B cell (primary cell): Measurements from ENCODE around the gene PLIN4. TPM values are rescaled to one million over a fixed set of nuclear protein-coding genes. Genes with fewer than 3 reads are reported as not detected.
A peak's percentile ranks its signal among the peaks of the same experiment; 100 is the strongest.
"Not testable (repeated sequence)": the region's sequence is repeated elsewhere in the genome, so short reads cannot be mapped to it uniquely, and the experiment has no call there.

ENCODE experiments used
- ATAC-seq: fragments of 200-7000 bp; cut with Tn5 transposase; one replicate; pipeline ENCODE4 v1.10.0; 2021; ENCODE audit warnings: low read depth, mild to moderate bottlenecking, moderate number of reproducible peaks, moderate library complexity
- CTCF ChIA-PET: fragments of 350-600 bp; sonication (Branson Sonifier 250); formaldehyde crosslinking; loops from one replicate; lab custom pipeline; 2021; ENCODE audit warnings: antibody characterized with exemption, inconsistent platforms; lab: Charles Lee
- POLR2A ChIA-PET: fragments of 350-600 bp; sonication (Branson Sonifier 250); formaldehyde crosslinking; loops from one replicate; lab custom pipeline; 2021; ENCODE audit warnings: antibody characterized with exemption; lab: Charles Lee
- DNase-seq: peaks from one replicate; pipeline ENCODE4 v3.0.0; 2013
- H2AFZ ChIP-seq: 2 replicates; pipeline ENCODE4 v1.6.1; 2012; ENCODE audit warnings: mild to moderate bottlenecking, low read depth, low read length; ENCODE audit not compliant: insufficient read depth, poor library complexity, severe bottlenecking
- H3K27ac ChIP-seq, 2 donors: 1 replicate in 1 of 2; 2 replicates in 1 of 2; pipeline ENCODE4 v1.5.1; 2012 to 2013; ENCODE audit warnings: low read length in 2 of 2, mild to moderate bottlenecking in 2 of 2, moderate library complexity in 1 of 2
- H3K27me3 ChIP-seq, 4 experiments: fragments of 200-600 bp in 1 of 4; sonication (generic) in 1 of 4; replicated peaks in 1 of 4; 1 replicate in 2 of 4; 2 replicates in 2 of 4; pipeline versions ENCODE4 v1.6.1 to v1.7.0; 2013 to 2016; ENCODE audit warnings: low read length in 3 of 4, mild to moderate bottlenecking in 2 of 4, mixed read lengths in 1 of 4, moderate library complexity in 1 of 4; ENCODE audit not compliant: insufficient read depth in 4 of 4, control insufficient read depth in 3 of 4; ENCODE audit errors: control extremely low read depth in 1 of 4
- H3K36me3 ChIP-seq, 2 experiments: replicated peaks in 1 of 2; 1 replicate in 1 of 2; 2 replicates in 1 of 2; pipeline versions ENCODE4 v1.6.1 to v1.7.1; 2013; ENCODE audit warnings: low read length in 1 of 2; ENCODE audit not compliant: insufficient read depth in 2 of 2, control insufficient read depth in 1 of 2; ENCODE audit errors: control extremely low read depth in 1 of 2, extremely low read depth in 1 of 2
- H3K4me1 ChIP-seq, 2 donors: fragments of 200-600 bp in 1 of 2; sonication (generic) in 1 of 2; 1 replicate in 1 of 2; 2 replicates in 1 of 2; pipeline versions ENCODE4 v1.5.1 to v1.6.1; 2013 to 2017; ENCODE audit warnings: low read length in 2 of 2; ENCODE audit not compliant: control insufficient read depth in 2 of 2, insufficient read depth in 2 of 2
- H3K4me2 ChIP-seq: replicated peaks from 2 replicates; pipeline ENCODE3; 2012; ENCODE audit warnings: mild to moderate bottlenecking, low read depth, low read length; ENCODE audit not compliant: poor library complexity, severe bottlenecking
- H3K4me3 ChIP-seq, 5 experiments: fragments of 200-600 bp in 1 of 5; sonication (generic) in 1 of 5; 1 replicate in 3 of 5; 2 replicates in 2 of 5; pipeline versions ENCODE4 v1.5.1 to v1.7.0; 2011 to 2016; ENCODE audit warnings: low read length in 4 of 5, mild to moderate bottlenecking in 4 of 5, low read depth in 2 of 5, control low read depth in 1 of 5, moderate library complexity in 1 of 5; ENCODE audit not compliant: insufficient read depth in 1 of 5; ENCODE audit errors: control extremely low read depth in 1 of 5, extremely low read depth in 1 of 5
- H3K79me2 ChIP-seq: fragments of 200-600 bp; sonication (generic); one replicate; pipeline ENCODE4 v1.6.0; 2016; ENCODE audit warnings: low read length; ENCODE audit not compliant: control insufficient read depth, insufficient read depth
- H3K9ac ChIP-seq: fragments of 200-600 bp; sonication (generic); 2 replicates; pipeline ENCODE4 v1.6.1; 2017; ENCODE audit warnings: mild to moderate bottlenecking, low read length, moderate library complexity
- H3K9me3 ChIP-seq, 3 donors: one replicate each; pipeline versions ENCODE4 v1.6.1 to v1.7.1; 2013; ENCODE audit warnings: low read length in 2 of 3; ENCODE audit not compliant: control insufficient read depth in 2 of 3, insufficient read depth in 1 of 3; ENCODE audit errors: control extremely low read depth in 1 of 3
- H4K20me1 ChIP-seq: 2 replicates; pipeline ENCODE4 v1.6.0; 2012; ENCODE audit warnings: mild to moderate bottlenecking, low read length; ENCODE audit not compliant: insufficient read depth, control insufficient read depth, poor library complexity, severe bottlenecking
- H3K27ac Mint-ChIP-seq: one replicate; pipeline ENCODE4 v1.8.0; 2021; ENCODE audit warnings: mixed read lengths
- H3K27me3 Mint-ChIP-seq: one replicate; pipeline ENCODE4 v1.8.0; 2021; ENCODE audit warnings: mixed read lengths
- H3K4me1 Mint-ChIP-seq: one replicate; pipeline ENCODE4 v1.8.0; 2021; ENCODE audit warnings: mixed read lengths
- H3K4me3 Mint-ChIP-seq: one replicate; pipeline ENCODE4 v1.8.0; 2021; ENCODE audit warnings: mixed read lengths
- H3K9me3 Mint-ChIP-seq: one replicate; pipeline ENCODE4 v1.8.0; 2022; ENCODE audit warnings: mixed read lengths; ENCODE audit not compliant: insufficient read depth
- EZH2 ChIP-seq: IDR thresholded peaks from 2 replicates; pipeline ENCODE4 v1.6.1; 2012; ENCODE audit warnings: borderline replicate concordance, low read depth, mild to moderate bottlenecking, moderate library complexity, low read length; ENCODE audit not compliant: insufficient read depth, poor library complexity, severe bottlenecking
- WGBS: methylation state at CpG from one replicate; pipeline ENCODE4 v1.1.5; 2013; ENCODE audit warnings: missing lambda C conversion rate; ENCODE audit not compliant: insufficient coverage; 5-methylcytosine and 5-hydroxymethylcytosine counted together
- intact Hi-C: fragments of 100-400 bp; cut with micrococcal nuclease; formaldehyde crosslinking; loops from one replicate; pipeline ENCODE4 v1.10.0; 2022
- polyA plus RNA-seq: library from polyadenylated mRNA; depleted of rRNA; stranded (reverse); fragments of >200 nt; gene quantifications from 2 replicates; pipeline ENCODE4 v1.2.3, GENCODE V29; 2012
- total RNA-seq, 2 donors: library from RNA; stranded (reverse); fragments of 120-200 nt in 1 of 2; gene quantifications; 1 replicate in 1 of 2; 2 replicates in 1 of 2; pipeline versions ENCODE4 v1.2.3 to v1.2.4, GENCODE V29; 2013 to 2022
- TF ChIP-seq, protein P1 (sequence below): fragments of 200-600 bp; IDR thresholded peaks from one replicate; pipeline ENCODE4 v1.8.0; 2022; ENCODE audit warnings: antibody characterized with exemption, mild to moderate bottlenecking

PLIN4 gene
- total and polyA plus RNA-seq, 2 donors (not counting 1 experiment from before 2014, with no cell fraction given): 0.04 to 0.07 TPM

- POLR2A ChIA-PET: interaction anchor here (0.5 kb wide), 1 partner anchor 22 kb away, joined by 3 read pairs; no protein-coding TSS in a partner anchor
- Mint-ChIP-seq H3K4me1 (peaks cover 11% of the 10 kb centered on the region), H3K9me3 (no peaks in the 10 kb centered on the region), H3K27ac (no peak overlapping the region), H3K27me3 (peaks cover 9% of the 10 kb centered on the region), H3K4me3 (no peak overlapping the region)
- DNase-seq (no peak), ATAC-seq (no peak)
- Histone ChIP-seq H3K27me3 (peaks cover 0 to 13% (median 0%) of the 10 kb centered on the region in 4 experiments), H3K4me2 (peak overlapping the region; percentile 22), H3K36me3 (no peaks in the 10 kb centered on the region), H3K4me3 (no peak overlapping the region), H3K4me1 (peaks cover 11% of the 10 kb centered on the region in 2 donors), H2AFZ (no peak overlapping the region), H3K9ac (no peak overlapping the region), H3K9me3 (peaks cover 0 to 28% (median 0%) of the 10 kb centered on the region in 3 donors), H3K79me2 (no peaks in the 10 kb centered on the region), H3K27ac (no peak overlapping the region), H4K20me1 (no peaks in the 10 kb centered on the region)
- WGBS: 87% methylated on average over 68 of the region's 77 CpGs
- intact Hi-C loops: no loop called here
- no peak for TF ChIP-seq EZH2
- TF ChIP-seq, protein P1, sequence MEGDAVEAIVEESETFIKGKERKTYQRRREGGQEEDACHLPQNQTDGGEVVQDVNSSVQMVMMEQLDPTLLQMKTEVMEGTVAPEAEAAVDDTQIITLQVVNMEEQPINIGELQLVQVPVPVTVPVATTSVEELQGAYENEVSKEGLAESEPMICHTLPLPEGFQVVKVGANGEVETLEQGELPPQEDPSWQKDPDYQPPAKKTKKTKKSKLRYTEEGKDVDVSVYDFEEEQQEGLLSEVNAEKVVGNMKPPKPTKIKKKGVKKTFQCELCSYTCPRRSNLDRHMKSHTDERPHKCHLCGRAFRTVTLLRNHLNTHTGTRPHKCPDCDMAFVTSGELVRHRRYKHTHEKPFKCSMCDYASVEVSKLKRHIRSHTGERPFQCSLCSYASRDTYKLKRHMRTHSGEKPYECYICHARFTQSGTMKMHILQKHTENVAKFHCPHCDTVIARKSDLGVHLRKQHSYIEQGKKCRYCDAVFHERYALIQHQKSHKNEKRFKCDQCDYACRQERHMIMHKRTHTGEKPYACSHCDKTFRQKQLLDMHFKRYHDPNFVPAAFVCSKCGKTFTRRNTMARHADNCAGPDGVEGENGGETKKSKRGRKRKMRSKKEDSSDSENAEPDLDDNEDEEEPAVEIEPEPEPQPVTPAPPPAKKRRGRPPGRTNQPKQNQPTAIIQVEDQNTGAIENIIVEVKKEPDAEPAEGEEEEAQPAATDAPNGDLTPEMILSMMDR: no peak
- CTCF ChIA-PET: no interaction called here
Observed at GRCh38 chr19:4542896-4543841, 24.9 kb upstream of the PLIN4 start.

- H3K79me2 ChIP-seq, H3K4me2 ChIP-seq, H4K20me1 ChIP-seq, DNase-seq, H3K9ac ChIP-seq, H3K27ac ChIP-seq, H3K27ac Mint-ChIP-seq, H3K9me3 Mint-ChIP-seq, H3K4me3 Mint-ChIP-seq, H3K27me3 Mint-ChIP-seq, H2AFZ ChIP-seq, H3K4me3 ChIP-seq, intact Hi-C loops, CTCF ChIA-PET, ATAC-seq, H3K36me3 ChIP-seq, POLR2A ChIA-PET: not testable (repeated sequence)
- peaks cover 0 to 20% (median 0%) of the 10 kb centered on the region in 4 experiments for H3K27me3 ChIP-seq
- H3K4me1 ChIP-seq: peaks cover 11% of the 10 kb centered on the region in 2 donors
- 98% methylated on average over 10 of the region's 12 CpGs for WGBS
- peaks cover 11% of the 10 kb centered on the region for H3K4me1 Mint-ChIP-seq
- H3K9me3 ChIP-seq: peaks cover 0 to 33% (median 0%) of the 10 kb centered on the region in 3 donors
Observed at GRCh38 chr19:4541806-4542145, 23.5 kb upstream of the PLIN4 start.
